Measurements from ENCODE around the gene IFITM10. TPM values are rescaled to one million over a fixed set of nuclear protein-coding genes. Genes with fewer than 3 reads are reported as not detected.
"Not testable (repeated sequence)": the region's sequence is repeated elsewhere in the genome, so short reads cannot be mapped to it uniquely, and the experiment has no call there.

IFITM10 gene
- total RNA-seq, 4 donors from 2014 or later = 0.42 to 0.58 (median 0.54) TPM

DNA sequence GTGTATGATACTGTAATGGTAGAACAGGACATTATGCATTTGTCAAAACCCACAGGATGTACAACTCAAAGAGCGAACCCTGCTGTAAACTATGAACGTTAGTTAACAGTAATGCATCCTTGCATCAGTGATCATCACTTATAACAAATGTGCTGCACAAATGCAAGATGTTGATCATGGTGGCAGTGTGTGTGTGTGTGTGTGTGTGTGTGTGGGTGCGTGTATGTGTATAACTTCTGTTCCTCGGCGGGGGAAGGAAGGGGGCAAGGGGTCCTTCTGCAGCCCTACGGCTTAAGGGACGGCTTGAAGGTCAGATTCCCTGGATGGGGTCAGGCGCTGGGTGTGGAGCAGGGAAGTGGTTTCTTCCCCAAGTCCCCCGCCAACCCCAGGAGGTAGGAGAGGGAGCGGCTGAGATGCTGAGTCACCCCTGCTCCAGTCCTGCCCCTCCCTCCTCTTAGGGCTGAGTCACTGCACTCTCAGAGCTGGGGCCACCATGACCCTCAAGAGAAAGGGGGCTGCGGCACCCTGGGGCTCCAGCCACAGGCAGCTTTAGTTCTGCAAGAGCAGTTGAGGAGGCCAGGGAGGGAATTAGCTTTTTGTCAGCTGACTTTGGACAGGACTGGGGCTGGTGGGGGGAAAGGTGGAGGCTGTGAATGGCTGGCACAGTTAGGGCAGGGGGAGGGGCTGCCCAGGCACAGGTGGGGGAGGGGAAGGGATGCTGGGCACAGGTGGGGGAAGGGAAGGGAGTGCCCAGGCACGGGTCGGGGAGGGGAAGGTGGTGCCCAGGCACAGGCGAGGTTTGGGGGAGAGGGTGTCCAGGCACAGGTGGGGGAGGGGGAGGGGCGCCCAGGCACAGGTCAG lies 22.1 kb upstream of the IFITM10 start:
- Histone ChIP-seq H3K36me3 (no peaks in the 10 kb centered on the region), H3K4me3 (peak overlapping the region in 2 of 4 donors; percentile 4 to 15), H3K27me3 (peaks cover 0 to 6% (median 0%) of the 10 kb centered on the region in 4 donors), H3K27ac (replicated peaks in 1 of 4) (no peak overlapping the region), H3K4me1 (peaks cover 6 to 18% (median 15%) of the 10 kb centered on the region in 4 donors), H3K9me3 (peaks cover 0 to 4% (median 0%) of the 10 kb centered on the region in 4 donors)
- no peak for DNase-seq (ENCODE audit: extremely low spot score)
- no peak for TF ChIP-seq POLR2A (IDR thresholded peaks at IDR 0.05; ENCODE audit: low read depth)
- no peak for TF ChIP-seq POLR2AphosphoS5 (IDR thresholded peaks at IDR 0.05)
- TF ChIP-seq, protein P1, sequence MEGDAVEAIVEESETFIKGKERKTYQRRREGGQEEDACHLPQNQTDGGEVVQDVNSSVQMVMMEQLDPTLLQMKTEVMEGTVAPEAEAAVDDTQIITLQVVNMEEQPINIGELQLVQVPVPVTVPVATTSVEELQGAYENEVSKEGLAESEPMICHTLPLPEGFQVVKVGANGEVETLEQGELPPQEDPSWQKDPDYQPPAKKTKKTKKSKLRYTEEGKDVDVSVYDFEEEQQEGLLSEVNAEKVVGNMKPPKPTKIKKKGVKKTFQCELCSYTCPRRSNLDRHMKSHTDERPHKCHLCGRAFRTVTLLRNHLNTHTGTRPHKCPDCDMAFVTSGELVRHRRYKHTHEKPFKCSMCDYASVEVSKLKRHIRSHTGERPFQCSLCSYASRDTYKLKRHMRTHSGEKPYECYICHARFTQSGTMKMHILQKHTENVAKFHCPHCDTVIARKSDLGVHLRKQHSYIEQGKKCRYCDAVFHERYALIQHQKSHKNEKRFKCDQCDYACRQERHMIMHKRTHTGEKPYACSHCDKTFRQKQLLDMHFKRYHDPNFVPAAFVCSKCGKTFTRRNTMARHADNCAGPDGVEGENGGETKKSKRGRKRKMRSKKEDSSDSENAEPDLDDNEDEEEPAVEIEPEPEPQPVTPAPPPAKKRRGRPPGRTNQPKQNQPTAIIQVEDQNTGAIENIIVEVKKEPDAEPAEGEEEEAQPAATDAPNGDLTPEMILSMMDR (IDR thresholded peaks at IDR 0.05) = no peak
- TF ChIP-seq EP300 (IDR thresholded peaks at IDR 0.05) = no peak
- intact Hi-C loops (cut with DNase I) = no loop called here
- WGBS = 33% methylated on average over 13 of the region's 15 CpGs

DNA sequence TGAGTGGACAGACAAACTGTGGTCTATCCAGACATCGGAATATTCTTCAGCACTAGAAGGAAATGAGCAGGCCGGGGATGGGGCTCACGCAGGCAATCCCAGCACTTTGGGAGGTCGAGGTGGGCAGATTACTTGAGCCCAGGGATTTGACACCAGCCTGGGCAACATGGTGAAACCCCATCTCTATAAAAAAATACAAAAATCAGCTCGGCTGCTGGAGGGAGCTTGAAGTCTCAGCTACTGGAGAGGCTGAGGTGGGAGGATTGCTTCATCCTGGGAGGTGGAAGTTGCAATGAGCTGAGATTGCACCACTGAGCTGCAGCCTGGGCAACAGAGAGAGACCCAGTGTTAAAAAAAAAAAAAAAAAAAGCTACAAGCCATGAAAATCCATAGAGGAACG lies 21.3 kb upstream of the IFITM10 start:
- Histone ChIP-seq H3K27ac (replicated peaks in 1 of 4) (no peak overlapping the region), H3K27me3 (no peaks in the 10 kb centered on the region), H3K36me3 (no peaks in the 10 kb centered on the region), H3K4me1 (peaks cover 6 to 18% (median 15%) of the 10 kb centered on the region in 4 donors), H3K9me3 (peaks cover 0 to 4% (median 0%) of the 10 kb centered on the region in 4 donors), H3K4me3 (no peak overlapping the region)
- no peak for DNase-seq (ENCODE audit: extremely low spot score)
- intact Hi-C loops (cut with DNase I) = no loop called here
- no peak for TF ChIP-seq EP300 (IDR thresholded peaks at IDR 0.05)
- 86% methylated on average over 6 of the region's 6 CpGs for WGBS

DNA sequence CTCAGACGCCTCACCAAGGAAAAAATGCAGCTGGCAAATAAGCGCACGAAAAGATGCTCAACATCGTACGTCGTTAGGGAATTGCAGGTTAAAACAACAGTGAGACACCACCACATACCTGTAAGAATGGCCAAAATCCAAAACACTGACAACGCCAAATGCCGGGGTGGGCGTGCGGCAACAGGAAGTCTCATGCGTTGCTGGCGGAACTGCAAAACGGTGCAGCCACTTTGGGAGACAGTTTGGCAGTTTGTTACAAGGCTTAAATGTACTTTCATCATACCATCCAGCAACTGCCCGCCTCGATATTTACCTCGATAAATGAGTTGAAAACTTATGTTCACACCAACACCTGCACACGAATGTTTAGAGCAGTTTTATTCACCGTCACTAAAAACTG lies 20.9 kb upstream of the IFITM10 start:
- TF ChIP-seq POLR2AphosphoS5 (IDR thresholded peaks at IDR 0.05) = no peak
- no peak for TF ChIP-seq POLR2A (IDR thresholded peaks at IDR 0.05; ENCODE audit: low read depth)
- TF ChIP-seq, protein P1 (IDR thresholded peaks at IDR 0.05) = no peak
- TF ChIP-seq EP300 (IDR thresholded peaks at IDR 0.05) = no peak
- Histone ChIP-seq H3K27ac (replicated peaks in 1 of 4) (no peak overlapping the region), H3K27me3 (no peaks in the 10 kb centered on the region), H3K9me3 (peaks cover 0 to under 1% (median 0%) of the 10 kb centered on the region in 4 donors), H3K4me3 (no peak overlapping the region), H3K36me3 (no peaks in the 10 kb centered on the region), H3K4me1 (peaks cover 6 to 18% (median 15%) of the 10 kb centered on the region in 4 donors)
- intact Hi-C loops (cut with DNase I) = no loop called here
- WGBS = 84% methylated on average over 18 of the region's 18 CpGs
- no peak for DNase-seq (ENCODE audit: extremely low spot score)

DNA sequence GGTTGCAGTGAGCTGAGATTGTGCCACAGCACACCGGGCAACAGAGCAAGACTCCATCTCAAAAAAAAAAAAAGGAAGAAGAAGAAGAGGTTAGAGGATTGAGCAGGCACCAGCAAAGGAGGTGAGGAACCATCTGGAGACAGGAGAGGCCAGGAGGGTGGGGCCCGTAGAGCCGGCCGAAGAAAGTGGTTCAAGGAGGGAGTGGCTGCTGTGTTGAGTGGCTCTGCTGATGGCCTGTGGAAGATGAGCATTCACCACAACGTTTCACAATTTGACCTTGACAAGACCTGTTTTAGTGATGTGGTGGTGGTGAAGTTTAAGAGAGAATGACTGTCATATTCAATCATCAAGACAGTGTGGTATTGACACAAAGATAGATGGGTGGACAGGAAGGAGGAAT lies 20.1 kb upstream of the IFITM10 start:
- 75% methylated on average over 5 of the region's 5 CpGs for WGBS
- no peak for TF ChIP-seq POLR2A (IDR thresholded peaks at IDR 0.05; ENCODE audit: low read depth)
- TF ChIP-seq EP300 (IDR thresholded peaks at IDR 0.05) = no peak
- TF ChIP-seq, protein P1 (IDR thresholded peaks at IDR 0.05) = no peak
- TF ChIP-seq POLR2AphosphoS5 (IDR thresholded peaks at IDR 0.05) = no peak
- intact Hi-C loops (cut with DNase I) = no loop called here

DNA sequence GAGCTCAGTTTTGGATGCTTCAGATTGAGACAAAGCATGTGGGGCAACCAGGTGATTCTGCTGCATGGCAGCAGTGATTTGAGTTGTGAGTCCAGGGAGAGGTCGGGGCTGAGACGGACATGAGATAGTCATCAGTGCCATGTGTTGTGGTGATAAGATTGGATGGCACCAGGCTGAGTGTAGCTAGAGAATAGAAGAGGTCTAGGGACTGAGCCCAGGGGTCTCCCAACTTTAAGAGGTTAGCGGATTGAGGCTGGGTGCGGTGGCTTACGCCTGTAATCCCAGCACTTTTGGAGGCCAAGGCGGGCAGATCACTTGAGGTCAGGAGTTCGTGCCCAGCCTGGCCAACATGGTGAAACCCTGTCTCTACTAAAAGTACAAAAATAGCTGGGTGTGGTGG lies 19.7 kb upstream of the IFITM10 start:
- H3K4me1 ChIP-seq = peaks cover 6 to 18% (median 15%) of the 10 kb centered on the region in 4 donors
- no peaks in the 10 kb centered on the region for H3K27me3 ChIP-seq
- no peak for TF ChIP-seq POLR2AphosphoS5 (IDR thresholded peaks at IDR 0.05)
- TF ChIP-seq POLR2A (IDR thresholded peaks at IDR 0.05; ENCODE audit: low read depth) = no peak
- no peak for TF ChIP-seq EP300 (IDR thresholded peaks at IDR 0.05)
- TF ChIP-seq, protein P1 (IDR thresholded peaks at IDR 0.05) = no peak
- intact Hi-C loops (cut with DNase I) = no loop called here
- WGBS = 89% methylated on average over 7 of the region's 7 CpGs
- H3K36me3 ChIP-seq = no peaks in the 10 kb centered on the region
- no peak overlapping the region for H3K27ac ChIP-seq (replicated peaks in 1 of 4)
- no peak overlapping the region for H3K4me3 ChIP-seq
- no peaks in the 10 kb centered on the region for H3K9me3 ChIP-seq
- DNase-seq (ENCODE audit: extremely low spot score) = no peak

More for the DNA sequence above, 20.1 kb upstream of the IFITM10 start:
- no peak overlapping the region for H3K4me3 ChIP-seq
- DNase-seq (ENCODE audit: extremely low spot score) = no peak
- no peaks in the 10 kb centered on the region for H3K27me3 ChIP-seq
- H3K9me3 ChIP-seq = no peaks in the 10 kb centered on the region
- H3K27ac ChIP-seq (replicated peaks in 1 of 4) = no peak overlapping the region
- H3K4me1 ChIP-seq = peaks cover 6 to 18% (median 15%) of the 10 kb centered on the region in 4 donors
- no peaks in the 10 kb centered on the region for H3K36me3 ChIP-seq

DNA sequence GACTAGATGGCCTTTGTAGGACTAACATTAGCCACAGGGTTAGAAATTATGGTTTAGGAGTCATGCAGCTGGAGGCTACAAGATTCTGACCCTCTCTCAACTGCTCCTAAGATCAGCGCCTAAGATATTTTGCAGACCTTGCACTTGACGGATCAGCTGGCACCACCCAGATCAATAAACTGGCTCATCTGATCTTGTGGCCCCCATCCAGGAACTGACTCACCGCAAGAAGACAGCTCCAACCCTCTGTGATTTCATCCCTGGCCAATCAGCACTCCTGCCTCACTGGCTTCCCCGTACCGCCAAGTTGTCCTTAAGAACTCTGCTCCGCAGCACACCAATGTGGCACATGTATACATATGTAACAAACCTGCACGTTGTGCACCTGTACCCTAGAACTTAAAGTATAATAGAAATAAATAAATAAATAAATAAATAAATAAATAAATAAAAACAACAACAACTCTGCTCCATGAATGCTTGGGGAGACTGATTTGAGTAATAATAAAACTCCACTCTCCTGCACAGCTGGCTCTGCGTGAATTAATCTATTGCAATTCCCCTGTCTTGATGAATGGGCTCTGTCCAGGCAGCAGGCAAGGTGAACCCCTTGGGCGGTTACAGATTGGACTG lies 19.0 kb upstream of the IFITM10 start:
- H3K36me3 ChIP-seq; H3K27me3 ChIP-seq; H3K27ac ChIP-seq (replicated peaks in 1 of 4); DNase-seq (ENCODE audit: extremely low spot score); intact Hi-C loops (cut with DNase I); H3K9me3 ChIP-seq; H3K4me3 ChIP-seq: not testable (repeated sequence)
- peaks cover 7 to 21% (median 19%) of the 10 kb centered on the region in 4 donors for H3K4me1 ChIP-seq
- WGBS = 84% methylated on average over 9 of the region's 9 CpGs

All from esophagus muscularis mucosa (tissue), 4 donors.